SJSA1 (cell line): ENCODE data around the gene YJEFN3. TPM values are rescaled to one million over a fixed set of nuclear protein-coding genes. Genes with fewer than 3 reads are reported as not detected.

Experiments used
- DNase-seq, 2 experiments: peaks; one replicate each; pipeline ENCODE4 v3.0.0-alpha.2; 2015 to 2020; ENCODE audit warnings: low spot score in 2 of 2, low read depth in 1 of 2
- H3K27ac ChIP-seq: fragments of 250-450 bp; sonication (Bioruptor Pico); 2 replicates; pipeline ENCODE4 v1.5.1; 2020; ENCODE audit warnings: mild to moderate bottlenecking, moderate library complexity
- H3K27me3 ChIP-seq: fragments of 250-450 bp; sonication (Bioruptor Pico); replicated peaks from 2 replicates; pipeline ENCODE4 v1.5.1; 2020; ENCODE audit warnings: mild to moderate bottlenecking, moderate library complexity
- H3K36me3 ChIP-seq: fragments of 250-450 bp; sonication (Bioruptor Pico); 2 replicates; pipeline ENCODE4 v1.5.1; 2020; ENCODE audit warnings: mild to moderate bottlenecking
- H3K4me1 ChIP-seq: fragments of 250-450 bp; sonication (Bioruptor Pico); replicated peaks from 2 replicates; pipeline ENCODE4 v1.6.1; 2021; ENCODE audit warnings: mild to moderate bottlenecking
- H3K4me3 ChIP-seq: fragments of 250-450 bp; sonication (Bioruptor Pico); 2 replicates; pipeline ENCODE4 v1.5.1; 2020; ENCODE audit warnings: mild to moderate bottlenecking
- H3K9me3 ChIP-seq: fragments of 250-450 bp; sonication (Bioruptor Pico); replicated peaks from 2 replicates; pipeline ENCODE4 v1.5.1; 2020; ENCODE audit warnings: mild to moderate bottlenecking
- total RNA-seq: library from RNA; depleted of rRNA; stranded (reverse); fragments of >200 nt; shearing (Covaris generic); gene quantifications from 2 replicates; pipeline ENCODE4 v1.2.3, GENCODE V29; 2014

Gene YJEFN3
- total RNA-seq, 1 experiment from 2014 or later = 1.8 TPM

DNA sequence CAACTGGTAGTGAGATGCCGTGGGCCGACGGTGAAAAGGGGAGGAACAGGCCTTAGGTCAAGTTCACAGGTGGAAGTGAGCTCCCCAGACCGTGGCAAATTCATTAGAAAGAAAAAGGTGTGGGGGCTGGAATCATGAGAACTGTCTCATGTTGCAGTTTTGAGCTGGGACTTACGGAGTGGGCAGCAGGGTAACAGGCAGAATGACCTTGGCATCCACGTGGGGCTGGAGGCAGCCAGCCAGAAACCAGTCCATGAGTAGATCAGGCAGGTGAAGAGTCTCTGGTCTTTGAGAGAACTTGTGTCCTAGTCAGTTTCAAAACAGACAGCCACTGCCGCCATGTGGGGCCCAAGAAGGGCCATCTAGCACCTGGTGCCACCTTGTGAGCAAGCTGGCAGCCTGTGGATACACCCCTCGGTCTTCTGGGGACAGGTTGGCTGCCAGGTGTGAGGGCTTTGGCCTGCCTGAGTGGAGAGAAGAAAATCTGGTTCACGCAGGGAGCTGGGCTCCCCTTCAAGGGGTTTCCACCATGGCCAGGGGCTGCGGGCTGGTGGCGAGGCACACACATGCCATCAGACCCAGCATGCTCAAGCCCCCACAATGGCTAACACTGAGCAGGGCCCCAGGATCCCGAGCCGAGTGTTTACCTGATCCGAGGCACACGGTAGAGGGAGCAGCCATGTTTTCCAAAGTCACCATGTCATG is 37.2 kb upstream of the YJEFN3 start:
- H3K9me3 ChIP-seq = no peaks in the 10 kb centered on the region
- H3K36me3 ChIP-seq = peaks cover 56% of the 10 kb centered on the region
- DNase-seq = no peak
- no peaks in the 10 kb centered on the region for H3K27me3 ChIP-seq
- no peak overlapping the region for H3K4me3 ChIP-seq
- peaks cover 14% of the 10 kb centered on the region for H3K4me1 ChIP-seq
- H3K27ac ChIP-seq = no peak overlapping the region

DNA sequence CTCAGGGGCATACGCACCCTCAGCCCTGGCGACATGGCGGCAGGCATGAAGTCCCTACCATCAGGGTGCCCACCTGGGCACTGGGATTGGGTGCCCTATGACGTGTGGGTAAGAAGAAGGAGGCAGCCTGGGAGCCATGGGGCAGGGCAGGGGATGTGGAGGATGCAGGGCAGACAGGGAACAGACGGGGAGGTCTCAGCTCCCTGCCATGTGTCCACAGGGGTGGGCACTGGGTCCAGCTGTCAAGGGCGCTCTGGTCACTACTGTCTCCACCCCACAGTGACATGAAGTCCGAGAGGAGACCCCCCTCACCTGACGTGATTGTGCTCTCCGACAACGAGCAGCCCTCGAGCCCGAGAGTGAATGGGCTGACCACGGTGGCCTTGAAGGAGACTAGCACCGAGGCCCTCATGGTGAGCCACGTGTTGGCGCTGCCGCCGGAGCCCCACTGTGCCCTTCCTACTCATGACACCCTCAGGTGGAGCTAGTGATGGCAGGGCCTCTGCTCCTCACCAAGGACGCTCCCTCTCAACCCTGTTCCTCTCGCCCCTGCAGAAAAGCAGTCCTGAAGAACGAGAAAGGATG is 36.6 kb upstream of the YJEFN3 start:
- Histone ChIP-seq H3K27me3 (no peaks in the 10 kb centered on the region), H3K4me1 (peaks cover 14% of the 10 kb centered on the region), H3K4me3 (no peak overlapping the region), H3K9me3 (no peaks in the 10 kb centered on the region), H3K27ac (no peak overlapping the region), H3K36me3 (peaks cover 63% of the 10 kb centered on the region)
- no peak for DNase-seq

DNA sequence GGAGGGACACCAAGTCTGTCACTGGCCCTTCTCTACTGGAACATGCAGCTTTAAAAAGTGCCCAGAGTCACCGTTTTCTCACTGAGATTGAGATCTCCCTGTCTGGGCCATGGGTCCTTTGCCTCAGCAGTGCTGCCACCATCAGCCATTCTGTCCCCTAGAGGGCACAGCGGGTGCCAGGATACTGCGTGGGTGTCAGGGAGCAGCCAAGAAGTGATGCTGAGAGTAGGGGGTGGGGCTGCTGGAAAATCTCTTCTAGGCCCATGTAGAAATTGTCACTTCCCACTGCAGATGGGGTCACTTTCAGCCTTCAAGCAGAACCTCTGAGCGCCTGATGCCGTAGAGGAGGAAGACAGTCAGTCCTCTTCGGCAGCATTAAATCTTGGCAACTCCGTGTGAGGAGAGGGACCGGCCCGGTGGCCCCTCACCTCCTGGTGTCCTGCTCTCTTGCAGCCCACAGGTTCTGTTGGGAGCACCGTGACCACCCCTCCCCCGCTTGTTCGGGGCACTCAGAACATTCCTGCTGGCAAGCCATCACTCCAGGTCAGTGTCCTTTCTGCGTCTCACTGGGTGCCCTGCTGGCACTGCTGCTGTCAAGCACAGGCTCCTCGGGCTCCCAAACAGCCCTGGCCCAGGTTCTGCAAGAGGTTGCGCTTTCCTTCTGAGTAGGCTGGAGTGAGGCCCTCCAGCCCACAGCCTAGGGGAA is 34.7 kb upstream of the YJEFN3 start:
- no peak for DNase-seq
- Histone ChIP-seq H3K27me3 (no peaks in the 10 kb centered on the region), H3K4me3 (no peak overlapping the region), H3K4me1 (peaks cover 9% of the 10 kb centered on the region), H3K27ac (no peak overlapping the region), H3K9me3 (no peaks in the 10 kb centered on the region), H3K36me3 (peaks cover 82% of the 10 kb centered on the region)

DNA sequence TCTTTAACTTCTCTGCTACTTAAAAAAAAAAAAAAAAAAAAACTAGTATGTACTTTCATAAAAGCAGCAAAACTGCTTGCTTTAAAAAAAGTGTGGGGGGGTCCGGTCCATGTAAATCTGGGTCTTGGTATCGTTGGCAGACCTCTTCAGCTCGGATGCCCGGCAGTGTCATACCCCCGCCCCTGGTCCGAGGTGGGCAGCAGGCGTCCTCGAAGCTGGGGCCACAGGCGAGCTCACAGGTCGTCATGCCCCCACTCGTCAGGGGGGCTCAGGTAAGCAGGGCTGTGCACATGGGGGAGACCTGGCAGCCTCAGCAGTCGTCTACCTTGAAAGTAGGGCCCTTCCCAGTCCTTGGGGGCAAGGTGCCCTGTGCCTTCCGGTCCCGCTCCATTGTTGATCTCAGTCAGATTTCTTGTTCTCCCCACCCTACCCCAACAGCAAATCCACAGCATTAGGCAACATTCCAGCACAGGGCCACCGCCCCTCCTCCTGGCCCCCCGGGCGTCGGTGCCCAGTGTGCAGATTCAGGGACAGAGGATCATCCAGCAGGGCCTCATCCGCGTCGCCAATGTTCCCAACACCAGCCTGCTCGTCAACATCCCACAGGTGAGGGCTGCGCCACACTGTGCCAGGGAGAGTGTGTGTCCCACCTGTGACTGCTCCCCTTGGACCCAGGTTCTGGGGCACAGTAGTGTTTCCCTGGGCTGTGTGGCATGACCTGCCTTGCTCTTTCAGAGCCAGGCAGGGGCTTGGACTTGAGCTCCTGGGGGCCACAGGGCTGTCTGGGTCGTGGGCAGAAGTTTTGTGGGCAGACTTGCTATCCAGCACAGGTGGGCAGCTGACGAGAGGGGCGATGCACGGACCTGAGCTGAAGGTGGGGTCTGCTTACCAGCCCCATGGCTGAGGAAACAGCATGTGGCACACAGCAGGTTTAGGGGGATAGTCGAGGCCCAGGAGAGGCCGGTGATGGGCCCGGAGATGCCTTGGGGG is 32.8 kb upstream of the YJEFN3 start:
- H3K4me1 ChIP-seq = no peaks in the 10 kb centered on the region
- H3K27me3 ChIP-seq = no peaks in the 10 kb centered on the region
- H3K36me3 ChIP-seq = peaks cover 94% of the 10 kb centered on the region
- H3K4me3 ChIP-seq = no peak overlapping the region
- DNase-seq = no peak
- H3K9me3 ChIP-seq = no peaks in the 10 kb centered on the region
- no peak overlapping the region for H3K27ac ChIP-seq

DNA sequence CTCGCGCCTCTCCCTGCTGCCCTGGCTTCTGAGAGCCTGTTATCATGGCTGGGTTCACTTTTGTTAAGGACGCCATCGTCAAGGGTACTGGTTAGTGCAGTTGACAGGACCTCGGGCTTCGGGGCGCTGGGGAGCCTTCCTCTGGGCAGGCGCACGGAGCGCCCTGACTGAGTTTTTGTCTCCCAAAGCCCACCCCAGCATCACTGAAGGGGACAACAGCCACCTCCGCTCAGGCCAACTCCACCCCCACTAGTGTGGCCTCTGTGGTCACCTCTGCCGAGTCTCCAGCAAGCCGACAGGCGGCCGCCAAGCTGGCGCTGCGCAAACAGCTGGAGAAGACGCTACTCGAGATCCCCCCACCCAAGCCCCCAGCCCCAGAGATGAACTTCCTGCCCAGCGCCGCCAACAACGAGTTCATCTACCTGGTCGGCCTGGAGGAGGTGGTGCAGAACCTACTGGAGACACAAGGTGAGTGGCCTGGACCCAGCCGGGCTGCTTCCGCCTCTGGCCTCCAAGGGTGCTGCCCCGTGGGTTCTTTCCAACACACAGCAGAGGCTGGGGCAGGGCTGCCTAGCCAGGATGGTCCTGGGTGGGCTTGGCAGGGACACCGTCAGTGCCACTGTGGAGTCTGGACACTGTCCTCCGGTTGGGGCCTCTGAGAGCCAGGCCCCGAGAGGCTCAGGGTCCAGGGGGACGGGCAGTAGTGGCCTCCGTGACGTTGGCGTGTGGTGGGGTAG is 30.3 kb upstream of the YJEFN3 start:
- Histone ChIP-seq H3K27me3 (no peaks in the 10 kb centered on the region), H3K4me3 (no peak overlapping the region), H3K36me3 (peaks cover 95% of the 10 kb centered on the region), H3K9me3 (no peaks in the 10 kb centered on the region), H3K27ac (no peak overlapping the region), H3K4me1 (no peaks in the 10 kb centered on the region)
- DNase-seq = no peak

DNA sequence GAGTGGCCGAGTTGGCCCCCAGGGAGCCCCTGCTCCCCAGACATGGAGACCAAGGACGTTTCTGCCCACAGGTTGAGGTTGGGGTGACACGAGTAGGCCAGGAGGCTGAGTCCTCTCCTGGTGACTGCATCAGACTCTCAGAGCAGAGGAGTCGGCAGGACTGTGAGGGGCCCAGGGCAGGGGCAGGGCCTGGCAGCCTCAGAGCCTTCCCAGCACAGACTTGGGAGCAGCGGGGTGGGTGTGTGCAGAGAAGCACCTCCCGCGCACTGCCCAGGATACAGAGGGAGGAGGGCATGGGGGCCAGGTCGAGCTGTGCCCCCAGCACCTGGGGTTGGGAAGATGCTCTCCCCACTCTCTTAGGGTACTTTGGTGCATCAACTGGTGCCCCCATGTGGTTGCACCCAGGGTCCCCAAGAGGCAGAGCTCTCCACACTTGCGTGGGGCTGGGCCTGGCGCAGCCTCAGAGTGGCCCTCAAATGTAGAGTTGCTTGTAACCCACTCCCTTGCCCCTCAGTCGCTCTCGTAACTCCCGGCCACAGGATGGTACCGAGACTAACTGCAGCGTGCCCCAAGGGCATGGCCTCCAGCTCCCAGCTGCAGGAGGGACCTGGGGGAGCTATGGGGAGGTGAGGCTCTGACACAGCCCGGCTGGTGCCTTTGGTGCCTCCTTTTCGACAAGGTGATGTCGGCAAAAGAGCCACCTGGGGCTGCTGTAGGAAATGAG is 29.3 kb upstream of the YJEFN3 start:
- H3K4me3 ChIP-seq = no peak overlapping the region
- no peaks in the 10 kb centered on the region for H3K4me1 ChIP-seq
- peaks cover 97% of the 10 kb centered on the region for H3K36me3 ChIP-seq
- H3K27ac ChIP-seq = no peak overlapping the region
- H3K27me3 ChIP-seq = no peaks in the 10 kb centered on the region
- no peak for DNase-seq
- no peaks in the 10 kb centered on the region for H3K9me3 ChIP-seq

DNA sequence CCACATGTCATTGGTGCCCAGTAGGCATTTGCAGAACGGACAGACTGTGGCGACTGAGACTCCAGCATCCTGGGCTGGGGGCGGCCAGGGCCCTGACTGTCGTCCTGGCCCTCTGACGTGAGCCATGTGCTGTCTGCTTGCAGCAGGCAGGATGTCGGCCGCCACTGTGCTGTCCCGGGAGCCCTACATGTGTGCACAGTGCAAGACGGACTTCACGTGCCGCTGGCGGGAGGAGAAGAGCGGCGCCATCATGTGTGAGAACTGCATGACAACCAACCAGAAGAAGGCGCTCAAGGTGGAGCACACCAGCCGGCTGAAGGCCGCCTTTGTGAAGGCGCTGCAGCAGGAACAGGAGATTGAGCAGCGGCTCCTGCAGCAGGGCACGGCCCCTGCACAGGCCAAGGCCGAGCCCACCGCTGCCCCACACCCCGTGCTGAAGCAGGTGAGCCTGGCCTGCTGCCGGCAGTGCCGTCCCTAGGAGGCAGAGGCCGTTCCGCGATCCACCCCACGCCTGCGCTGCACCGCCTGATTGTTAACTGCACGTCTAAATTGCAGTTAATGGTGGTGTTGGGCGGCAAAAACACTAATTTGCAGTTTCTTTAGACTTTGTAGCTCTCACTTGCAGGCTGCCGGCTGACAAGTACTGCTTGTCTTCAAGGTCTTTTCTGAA is 27.6 kb upstream of the YJEFN3 start:
- peaks cover 98% of the 10 kb centered on the region for H3K36me3 ChIP-seq
- H3K27ac ChIP-seq = no peak overlapping the region

DNA sequence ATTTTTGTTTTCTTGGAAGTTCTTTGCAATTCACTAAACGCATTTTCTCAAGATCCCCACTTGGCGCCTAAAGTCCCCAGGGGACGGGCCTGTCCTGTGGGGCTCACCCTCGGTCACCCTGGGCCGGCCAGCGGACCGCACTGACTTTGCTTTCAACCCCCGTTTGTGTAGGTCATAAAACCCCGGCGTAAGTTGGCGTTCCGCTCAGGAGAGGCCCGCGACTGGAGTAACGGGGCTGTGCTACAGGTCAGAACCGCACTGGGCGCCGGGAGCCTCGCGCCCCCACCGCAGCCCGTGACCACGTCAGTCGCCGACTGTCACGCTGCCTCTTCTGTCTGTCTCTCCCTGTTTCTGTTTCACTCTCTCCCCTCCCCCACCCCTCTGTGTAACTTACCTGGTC is 26.9 kb upstream of the YJEFN3 start:
- H3K36me3 ChIP-seq = peaks cover 94% of the 10 kb centered on the region
- H3K27me3 ChIP-seq = no peaks in the 10 kb centered on the region
- H3K4me3 ChIP-seq = no peak overlapping the region
- no peaks in the 10 kb centered on the region for H3K9me3 ChIP-seq
- DNase-seq = no peak
- H3K4me1 ChIP-seq = no peaks in the 10 kb centered on the region
- H3K27ac ChIP-seq = no peak overlapping the region

More for the DNA sequence above, 27.6 kb upstream of the YJEFN3 start:
- DNase-seq = no peak
- Histone ChIP-seq H3K4me1 (no peaks in the 10 kb centered on the region), H3K9me3 (no peaks in the 10 kb centered on the region), H3K4me3 (no peak overlapping the region), H3K27me3 (no peaks in the 10 kb centered on the region)

DNA sequence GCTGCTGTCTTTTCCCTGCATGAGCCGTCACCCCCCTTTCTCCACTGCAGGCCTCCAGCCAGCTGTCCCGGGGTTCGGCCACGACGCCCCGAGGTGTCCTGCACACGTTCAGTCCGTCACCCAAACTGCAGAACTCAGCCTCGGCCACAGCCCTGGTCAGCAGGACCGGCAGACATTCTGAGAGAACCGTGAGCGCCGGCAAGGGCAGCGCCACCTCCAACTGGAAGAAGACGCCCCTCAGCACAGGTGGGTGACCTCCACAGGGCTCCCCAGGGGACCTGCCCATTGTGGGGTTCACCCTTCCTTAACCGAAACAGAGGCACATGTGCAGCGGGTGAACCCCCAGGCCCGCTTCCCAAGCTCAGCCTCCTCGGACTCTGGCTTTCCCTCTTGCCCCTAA is 26.4 kb upstream of the YJEFN3 start:
- no peak overlapping the region for H3K4me3 ChIP-seq
- H3K27me3 ChIP-seq = no peaks in the 10 kb centered on the region
- H3K36me3 ChIP-seq = peaks cover 90% of the 10 kb centered on the region
- H3K4me1 ChIP-seq = no peaks in the 10 kb centered on the region
- H3K9me3 ChIP-seq = no peaks in the 10 kb centered on the region
- no peak for DNase-seq
- no peak overlapping the region for H3K27ac ChIP-seq

DNA sequence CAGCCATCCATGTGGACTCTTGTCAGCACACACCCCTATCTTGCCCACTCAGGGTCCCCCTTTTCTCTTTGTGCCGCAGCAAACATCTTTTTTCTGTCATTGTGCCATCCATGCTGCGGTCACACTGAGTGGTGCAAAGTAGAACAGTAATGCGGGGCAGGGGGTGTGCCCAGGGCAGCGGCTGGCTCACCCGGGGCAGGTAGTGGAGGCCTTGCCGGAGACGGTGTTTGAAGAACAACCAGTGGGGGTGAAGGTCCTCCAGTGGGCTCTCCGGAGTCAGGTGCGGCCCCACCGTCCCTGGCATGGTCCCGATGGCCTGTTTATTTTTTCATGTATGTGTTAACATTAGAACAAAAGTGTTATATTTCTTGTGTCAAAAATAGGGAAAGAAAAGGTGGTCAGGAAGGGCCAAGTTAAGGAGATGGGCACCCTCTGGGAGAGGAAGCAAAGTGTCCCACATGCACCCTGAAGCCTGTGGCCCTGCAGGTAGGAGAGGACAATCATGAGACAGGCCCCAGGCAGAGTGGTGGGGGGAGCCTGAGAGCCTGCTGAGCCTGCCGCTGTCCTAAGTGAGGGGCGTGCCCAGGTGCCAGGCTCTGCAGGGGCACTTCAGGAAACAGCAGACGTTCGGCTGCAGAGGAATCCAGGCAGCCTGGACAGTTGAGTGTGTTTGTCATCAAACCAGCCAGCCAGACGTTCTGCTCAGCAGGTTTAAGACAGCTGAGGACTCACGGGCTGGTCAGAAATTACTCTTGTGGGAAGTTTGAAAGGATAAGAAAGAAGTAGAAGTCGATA is 25.7 kb upstream of the YJEFN3 start:
- H3K27ac ChIP-seq = no peak overlapping the region
- H3K9me3 ChIP-seq = no peaks in the 10 kb centered on the region
- no peaks in the 10 kb centered on the region for H3K27me3 ChIP-seq
- H3K4me3 ChIP-seq = no peak overlapping the region
- DNase-seq = no peak
- no peaks in the 10 kb centered on the region for H3K4me1 ChIP-seq
- H3K36me3 ChIP-seq = peaks cover 88% of the 10 kb centered on the region

DNA sequence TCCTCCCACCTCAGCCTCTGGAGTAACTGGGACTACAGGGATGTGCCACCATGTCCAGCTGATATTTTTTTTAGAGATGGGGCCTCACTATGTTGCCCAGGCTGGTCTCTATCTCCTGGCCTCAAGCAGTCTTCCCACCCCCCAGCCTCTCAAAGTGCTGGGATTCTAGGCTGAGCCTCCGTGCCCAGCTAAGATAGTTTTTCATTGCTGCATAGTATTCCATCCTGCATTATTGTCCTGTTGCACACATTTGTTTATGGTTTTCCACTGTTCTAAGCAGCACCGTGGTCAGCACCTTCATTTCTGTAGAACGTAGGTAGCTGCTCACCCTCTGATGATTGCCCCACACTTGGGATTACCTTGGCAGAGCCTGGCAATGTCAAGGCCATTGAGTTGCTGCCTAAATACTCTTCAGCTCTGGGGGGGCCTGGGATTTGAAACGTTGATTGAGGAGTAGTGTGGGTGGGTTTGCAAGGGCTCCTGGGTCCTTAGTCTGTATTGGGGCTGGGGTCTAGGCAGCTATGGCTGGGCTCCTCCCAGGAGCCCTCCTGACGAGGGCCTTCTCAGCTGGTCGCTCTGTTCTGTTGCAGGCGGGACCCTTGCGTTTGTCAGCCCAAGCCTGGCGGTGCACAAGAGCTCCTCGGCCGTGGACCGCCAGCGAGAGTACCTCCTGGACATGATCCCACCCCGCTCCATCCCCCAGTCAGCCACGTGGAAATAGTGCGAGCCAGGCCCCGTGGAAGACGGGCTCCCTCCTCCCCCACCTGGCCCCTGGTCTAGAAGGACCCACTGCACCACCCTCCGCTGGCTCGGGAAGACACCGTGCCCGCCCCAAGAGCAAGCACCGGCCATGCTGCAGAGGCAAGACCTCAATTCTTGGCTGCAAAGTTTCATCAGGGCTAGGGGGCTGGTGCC is 23.7 kb upstream of the YJEFN3 start:
- Histone ChIP-seq H3K4me1 (no peaks in the 10 kb centered on the region), H3K36me3 (peaks cover 69% of the 10 kb centered on the region), H3K27me3 (no peaks in the 10 kb centered on the region), H3K4me3 (no peak overlapping the region), H3K9me3 (no peaks in the 10 kb centered on the region), H3K27ac (no peak overlapping the region)
- no peak for DNase-seq
